SHP77 (cell line): ENCODE data around the gene SH2D4B.

ENCODE experiments used
- DNase-seq, 2 experiments: peaks; one replicate each; lab custom pipeline; 2025; lab: John Stamatoyannopoulos, UW

Gene SH2D4B

DNA sequence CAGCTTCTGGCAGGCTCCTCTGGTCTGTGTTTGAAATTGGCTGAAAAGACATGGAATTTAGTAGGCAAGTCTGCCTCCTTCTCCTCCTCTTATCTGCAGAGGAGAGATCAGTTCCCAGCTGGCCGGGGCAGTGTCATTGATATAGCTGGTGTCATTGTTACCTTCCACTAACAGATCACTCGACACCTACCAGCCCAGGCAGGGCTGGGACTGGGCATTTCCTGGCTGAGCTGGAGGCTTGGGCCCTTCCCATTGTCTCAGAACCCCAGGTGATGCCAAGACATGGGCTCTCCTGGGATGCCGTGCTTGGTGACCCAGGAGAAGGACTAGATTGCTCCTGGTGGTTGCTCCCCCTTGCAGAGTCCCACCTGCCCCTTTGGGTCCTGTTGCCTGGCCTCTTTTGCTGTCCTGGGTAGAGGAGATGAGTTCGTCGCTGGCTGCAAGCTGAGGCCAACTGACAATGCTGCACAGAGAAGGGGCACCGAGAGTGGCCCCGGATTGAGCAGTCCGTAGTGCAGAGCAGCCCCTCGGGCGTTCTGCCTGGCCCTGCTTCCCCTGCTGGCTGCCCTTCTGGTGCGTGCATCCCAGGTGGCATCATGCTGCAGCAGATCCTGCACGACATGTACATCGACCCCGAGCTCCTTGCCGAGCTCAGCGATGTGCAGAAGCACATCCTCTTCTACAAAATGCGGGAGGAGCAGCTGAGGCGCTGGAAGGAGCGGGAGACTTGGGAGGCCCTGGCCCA, at the start of gene SH2D4B:
Gene SH2D4B, plus strand, starts transcription at position 167 of the 745 bp plus-strand sequence. Its CDS starts 430 bp downstream, at position 597.
- DNase-seq, result no peak

DNA sequence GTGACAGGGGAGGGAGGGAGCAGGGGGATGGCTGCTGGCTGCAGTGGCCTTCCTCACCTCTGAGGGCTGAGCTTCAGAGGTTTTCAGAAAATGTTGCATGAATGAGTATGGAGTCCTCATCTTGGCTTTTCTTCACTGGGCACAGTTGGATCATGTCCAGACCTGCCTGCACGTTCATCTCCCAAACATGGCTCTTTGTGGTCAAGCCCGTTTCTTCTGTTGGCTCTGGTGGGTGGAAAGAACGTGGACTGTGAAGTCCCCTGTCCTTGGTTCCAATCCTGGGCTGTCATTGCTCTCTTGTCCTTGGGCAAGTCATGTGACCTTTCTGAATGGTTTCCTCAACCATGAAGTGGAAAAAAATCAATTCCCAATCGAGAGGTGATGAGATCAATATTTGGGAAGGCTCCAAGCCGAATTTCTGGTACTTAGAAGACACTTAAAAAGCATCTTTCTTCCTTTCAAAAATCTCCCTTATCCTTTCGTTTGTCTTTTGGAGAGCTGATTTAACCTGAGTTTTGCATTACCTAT, 49.1 kb upstream of the SH2D4B start:
- no peak for DNase-seq

DNA sequence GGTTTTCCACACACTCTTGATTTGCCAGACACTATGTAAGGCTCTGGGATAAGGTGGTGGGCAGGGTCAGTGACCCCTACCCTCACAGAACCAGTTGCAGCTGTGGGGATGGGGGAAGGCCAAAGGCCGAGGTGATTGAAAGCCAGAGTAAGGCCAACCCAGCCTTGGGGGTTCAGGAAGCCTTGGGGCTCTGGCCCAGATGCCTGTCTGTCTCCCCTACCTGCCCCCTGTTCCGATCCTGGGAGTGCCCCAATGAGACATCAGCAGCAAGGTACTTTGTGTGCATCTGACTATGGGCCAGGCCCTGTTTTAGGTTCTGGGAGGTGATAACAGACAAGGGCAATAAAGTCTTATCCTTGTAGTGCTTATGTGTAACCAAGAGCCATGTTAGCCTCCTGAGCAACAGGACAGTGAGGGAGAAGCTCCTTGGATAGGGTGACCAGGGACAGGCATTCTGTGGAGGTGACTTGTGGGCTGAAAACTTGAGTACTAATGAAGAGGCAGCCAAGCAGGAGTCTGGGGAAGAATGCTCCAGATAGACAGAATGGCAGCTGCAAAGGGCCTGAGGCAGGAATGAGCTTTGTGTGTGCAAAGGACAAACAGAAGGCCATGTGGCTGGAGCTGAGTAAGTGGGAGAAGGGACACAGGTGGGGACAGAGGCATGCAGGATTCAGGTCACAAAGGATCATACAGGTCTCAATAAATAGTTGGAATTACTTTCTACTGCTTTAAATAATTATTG, 48.2 kb upstream of the SH2D4B start:
- no peak for DNase-seq

DNA sequence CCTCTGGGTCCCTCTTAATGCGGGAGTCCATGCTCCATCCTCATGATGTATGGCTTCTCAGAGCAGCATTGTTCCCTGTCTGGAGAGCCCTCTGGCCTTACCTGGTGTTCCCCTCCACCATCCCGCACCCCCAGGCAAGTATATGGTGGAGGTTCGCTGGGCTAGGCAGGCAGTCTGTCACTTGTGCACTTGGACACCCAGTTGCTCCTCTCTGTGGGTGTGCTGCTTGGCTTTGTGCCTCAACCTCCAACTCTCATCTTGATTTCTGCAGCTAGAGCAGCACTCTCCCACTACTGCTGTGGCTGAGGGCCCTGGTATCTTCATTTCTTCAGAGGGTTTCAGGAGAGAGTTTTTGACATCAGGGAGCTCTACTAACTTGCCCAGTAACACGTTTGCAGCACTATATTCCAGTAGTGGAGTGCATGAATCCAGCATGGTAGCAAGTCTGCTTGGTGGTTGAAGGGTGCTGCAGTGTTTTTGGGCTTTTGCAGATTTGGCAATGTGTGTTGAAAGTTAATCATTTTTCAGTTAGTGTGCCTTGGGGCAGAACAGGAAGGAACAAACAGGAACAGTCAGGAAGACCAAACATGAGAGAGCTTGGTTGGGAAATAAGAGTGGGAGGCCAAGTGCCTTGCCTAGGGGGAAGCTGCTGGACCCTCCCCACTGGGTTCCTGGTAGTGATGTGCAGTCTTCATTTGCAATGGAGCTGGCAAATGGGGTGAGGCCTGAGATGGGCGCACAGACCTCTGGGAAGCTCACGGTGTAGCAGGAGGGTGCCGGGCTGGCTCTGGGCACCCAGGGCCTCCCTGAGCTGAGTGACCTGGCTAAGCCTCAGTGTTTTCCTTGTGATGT, 46.2 kb upstream of the SH2D4B start:
- DNase-seq, result no peak

DNA sequence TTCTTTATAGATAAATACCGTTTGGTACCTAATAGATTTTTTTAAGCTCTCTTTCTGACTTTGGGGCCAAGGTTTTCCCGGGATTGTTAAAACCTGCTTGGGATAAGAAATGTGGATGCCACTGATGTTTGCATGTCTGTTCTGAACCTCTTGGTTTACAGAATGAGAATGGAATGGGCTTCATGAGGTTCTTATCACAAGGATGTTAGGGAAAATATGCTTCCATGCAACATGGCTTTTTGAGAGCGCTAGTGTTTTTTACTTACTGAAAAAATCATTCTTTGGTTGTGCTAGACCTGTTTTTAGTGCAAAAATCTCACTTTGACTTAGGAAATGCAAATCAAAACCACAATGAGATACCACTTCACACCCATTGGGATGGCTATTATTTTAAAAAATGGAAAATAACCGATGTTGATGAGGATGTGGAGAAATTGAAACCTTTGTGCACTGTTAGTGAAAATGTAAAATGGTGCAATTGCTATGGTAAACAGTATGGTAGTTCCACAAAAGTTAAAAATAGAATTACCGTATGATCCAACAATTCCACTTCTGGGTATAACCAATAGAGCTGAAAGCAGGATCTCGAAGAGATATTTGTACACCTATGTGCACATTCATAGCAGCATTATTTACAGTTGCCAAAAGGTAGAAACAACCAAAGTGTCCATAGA, 44.7 kb upstream of the SH2D4B start:
- no peak for DNase-seq

DNA sequence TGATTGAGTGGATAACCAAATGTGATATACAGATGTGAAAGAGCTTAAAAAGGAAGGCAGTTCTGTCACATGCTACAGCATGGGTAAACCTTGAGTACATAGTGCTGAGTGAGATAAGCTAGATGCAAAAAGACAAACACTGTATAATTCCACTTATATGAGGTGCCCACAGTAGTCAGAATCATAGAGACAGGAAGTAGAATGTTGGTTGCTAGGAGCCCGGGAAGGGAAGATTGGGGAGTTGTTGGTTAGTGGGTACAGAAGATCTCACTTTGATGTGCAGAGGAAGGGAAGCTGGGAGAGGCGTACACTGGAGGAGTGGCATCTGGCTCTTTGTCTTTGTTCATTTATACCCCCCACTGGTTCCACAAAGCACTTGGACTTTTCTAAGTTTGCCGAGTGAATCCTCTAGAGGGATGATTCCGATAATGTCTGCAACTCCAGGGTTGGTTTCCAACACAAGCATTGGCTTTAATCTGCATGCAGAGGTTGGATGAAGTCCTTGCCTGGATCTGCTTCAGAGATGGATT, 44.1 kb upstream of the SH2D4B start:
- no peak for DNase-seq

DNA sequence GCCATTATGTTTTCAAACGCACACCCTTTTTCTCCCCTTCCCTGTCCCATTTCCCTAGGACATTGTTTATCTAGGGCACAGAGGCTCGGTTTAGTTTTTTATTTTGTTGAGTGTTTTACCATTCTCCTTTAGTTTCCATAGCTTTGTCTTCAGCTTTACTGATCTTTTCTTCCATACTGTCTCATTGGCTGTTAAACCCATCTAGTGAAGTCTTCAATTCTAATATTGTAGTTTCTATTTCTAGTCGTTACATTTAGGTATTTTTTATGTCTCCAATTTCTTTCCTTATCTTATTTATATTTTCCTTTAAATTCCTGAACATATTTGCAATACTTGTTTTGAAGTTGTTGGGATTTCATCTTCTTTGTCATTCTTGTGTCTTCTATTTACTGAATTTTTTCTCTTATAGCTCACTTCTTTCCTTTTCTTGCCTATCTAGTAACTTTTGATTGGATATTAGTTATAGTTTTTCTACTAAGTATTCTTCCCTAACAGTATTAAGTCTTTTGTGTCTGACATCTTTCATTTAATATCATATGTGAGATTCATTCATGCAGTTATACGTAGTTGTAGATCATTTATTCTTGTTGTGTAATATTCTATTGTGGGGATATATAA, 41.0 kb upstream of the SH2D4B start:
- no peak for DNase-seq

DNA sequence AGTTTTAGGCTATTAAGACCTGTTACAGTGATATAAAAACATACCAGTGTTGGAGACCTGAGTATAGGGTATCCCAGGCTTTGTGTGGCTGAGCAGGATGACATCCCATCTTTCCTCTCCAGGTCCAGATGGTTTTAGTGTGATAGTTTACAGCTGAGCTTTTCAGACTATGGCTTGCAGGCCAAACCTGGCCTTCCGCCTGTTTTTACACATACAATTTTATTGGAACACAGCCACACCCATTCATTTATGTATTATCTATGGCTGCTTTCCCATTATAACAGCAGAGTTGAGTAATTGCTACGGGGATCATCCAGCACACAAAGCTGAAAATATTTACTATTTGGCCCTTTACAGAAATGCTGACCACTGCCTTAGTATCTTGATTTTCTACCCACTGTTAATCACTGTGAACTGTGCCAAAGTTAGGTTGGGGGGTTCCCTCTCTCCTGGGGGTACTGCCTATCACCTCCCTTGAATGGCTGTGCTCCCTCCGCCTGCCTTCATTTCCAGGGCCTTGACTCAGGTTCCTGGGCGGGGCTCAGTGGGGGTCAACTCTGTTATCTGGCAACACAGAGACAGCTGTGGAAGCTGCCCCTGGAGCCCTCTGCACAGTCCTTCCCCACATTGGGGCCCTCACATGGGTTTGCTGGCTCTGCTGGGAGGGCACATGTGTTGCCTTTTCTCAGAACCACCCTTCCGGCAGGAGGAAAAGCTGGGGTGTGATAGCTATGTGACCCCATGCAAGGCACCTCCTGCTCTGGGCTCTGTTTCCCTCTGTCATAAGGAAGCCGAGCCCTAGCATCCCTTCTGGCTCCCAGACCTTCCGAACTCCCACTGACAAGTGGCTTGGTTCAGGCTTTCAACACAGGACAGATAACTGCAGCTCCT, 40.3 kb upstream of the SH2D4B start:
- DNase-seq, result no peak

DNA sequence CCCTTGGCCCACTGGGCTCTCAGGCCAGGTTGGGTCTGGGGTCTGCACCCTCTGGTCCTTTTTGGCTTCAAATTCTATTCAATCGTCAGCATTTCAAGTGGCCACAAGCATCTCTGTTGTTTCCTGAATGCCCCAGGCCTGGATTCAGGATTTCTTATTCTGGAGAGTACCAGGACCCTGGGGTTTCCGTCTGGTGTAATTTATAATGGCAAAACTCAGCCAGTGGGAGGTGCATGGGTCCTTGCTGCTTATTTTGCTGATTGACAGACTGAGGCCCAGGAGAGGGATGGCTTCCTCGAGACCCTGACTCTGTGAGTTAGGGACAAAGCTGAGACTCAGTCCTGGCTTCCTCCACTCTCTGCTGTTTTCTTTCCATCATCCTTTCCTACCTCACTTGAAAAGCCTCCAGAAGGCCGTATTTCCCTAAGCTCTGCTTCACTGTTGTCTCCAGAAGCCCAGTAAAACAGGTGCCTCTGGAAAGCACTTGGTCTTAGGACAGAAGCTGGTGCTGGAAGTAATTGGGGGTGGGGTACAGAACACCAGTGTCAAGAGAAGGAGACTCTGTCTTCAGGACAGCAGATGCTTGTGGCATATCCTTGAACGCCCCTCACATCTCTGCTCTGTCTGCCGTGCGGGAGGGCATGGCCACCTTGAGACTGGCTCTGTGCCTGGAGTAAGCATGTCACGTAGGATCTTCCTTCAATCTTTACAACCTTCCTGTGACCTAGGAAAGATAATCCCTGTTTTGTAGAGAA, 39.4 kb upstream of the SH2D4B start:
- no peak for DNase-seq

DNA sequence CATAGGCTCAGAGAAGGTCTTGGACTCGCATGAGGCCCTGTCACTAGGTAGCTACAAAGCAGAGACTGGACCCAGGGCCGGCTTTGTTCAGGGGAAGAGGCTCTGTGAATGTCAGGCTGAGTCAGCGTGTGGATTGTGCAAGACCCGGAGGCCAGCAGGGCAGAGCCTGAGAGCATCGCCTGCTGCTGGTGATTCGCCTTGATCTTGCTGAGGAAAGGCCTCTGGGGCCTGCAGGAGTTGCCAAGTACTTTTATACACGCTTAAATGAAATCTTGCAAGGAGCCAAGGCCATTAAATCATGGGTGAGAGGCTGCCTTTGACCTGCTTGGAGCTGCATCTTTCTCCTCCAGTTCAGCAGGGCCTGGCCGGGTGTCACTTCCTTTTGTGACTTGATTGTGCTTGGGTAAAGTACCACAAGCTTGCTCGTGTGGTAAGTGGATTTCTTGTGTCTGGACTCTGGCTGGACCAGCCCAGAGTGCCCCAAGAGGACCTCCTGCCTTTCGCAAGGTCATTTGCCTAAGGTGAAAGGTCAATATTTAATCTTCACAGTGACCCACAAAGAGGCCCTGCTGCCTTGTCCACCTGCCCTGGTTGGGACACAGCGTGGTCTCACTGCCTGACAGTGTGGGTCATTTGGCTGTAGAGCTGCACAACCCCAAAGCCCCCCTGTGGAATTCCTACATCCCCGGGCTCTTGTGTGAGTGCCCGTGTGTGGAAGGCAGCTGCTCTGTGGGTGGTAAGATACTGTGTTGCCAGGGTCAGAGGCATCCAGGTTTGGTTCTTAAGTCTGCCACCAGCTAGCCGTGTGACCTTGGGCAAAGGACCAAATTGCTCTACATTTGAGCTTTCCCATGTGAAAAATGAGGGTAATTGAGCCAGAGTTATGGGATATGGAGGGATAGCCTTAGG, 38.6 kb upstream of the SH2D4B start:
- no peak for DNase-seq

DNA sequence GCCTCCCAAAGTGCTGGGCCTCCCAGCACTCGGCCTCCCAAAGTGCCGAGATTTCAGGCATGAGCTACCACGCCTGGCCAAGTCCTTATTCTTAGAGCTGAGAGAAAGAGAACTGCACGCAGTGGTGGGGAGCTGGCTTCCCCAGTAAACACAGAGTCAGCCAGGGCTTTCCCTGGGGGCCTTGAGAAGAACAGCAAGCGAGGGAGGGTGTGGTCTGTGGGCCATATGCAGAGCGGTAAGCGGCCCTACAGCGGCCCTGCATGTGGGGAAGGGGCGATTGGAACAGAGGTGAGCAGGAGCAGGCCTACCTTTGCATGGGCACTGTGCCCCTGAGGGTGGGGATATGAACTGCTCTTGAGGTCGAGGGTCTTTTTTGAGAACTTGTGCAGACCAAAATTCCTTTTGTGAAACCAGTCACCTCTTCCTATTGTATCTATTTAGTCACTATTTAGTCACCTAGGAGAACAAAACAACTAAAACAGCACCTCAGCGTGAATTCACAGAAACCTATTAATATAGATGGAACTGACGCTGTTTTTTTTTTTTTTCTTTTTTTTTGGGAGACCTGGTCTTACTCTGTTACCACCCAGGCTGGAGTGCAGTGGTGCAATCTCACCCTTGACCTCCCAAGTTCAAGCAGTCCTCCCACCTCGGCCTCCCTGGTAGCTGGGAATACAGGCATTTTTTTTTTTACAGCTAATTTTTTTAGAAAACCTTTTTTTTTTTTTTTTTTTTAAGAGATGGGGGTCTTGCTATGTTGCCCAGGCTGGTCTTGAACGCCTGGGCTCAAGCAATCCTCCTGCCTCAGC, 36.9 kb upstream of the SH2D4B start:
- DNase-seq, result no peak

DNA sequence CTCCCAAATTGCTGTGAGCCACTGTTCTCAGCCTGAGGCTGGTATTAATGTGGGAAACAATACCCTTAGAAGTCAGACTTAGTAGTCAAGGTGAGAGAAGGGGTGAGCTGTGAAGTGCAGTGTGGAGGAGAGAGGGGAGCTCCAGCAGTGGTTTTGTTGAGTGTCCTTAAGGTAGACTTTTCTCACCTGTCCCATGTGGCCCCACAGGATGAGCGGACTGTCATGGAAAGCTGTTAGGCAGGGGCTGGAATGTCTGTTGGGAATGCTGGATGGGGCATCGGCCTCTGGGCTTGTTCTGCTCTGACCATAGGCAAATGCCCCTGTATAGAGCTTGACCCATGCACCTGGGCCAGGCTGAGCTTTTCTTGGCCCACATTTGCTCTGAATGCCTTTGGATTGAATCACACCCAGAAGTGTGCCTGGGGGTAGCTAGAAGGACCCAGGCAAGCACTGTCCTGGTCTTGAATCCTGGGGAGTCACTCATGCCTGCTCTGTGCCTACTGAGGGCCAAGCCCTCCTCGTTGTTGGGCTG, 36.3 kb upstream of the SH2D4B start:
- DNase-seq, result no peak

DNA sequence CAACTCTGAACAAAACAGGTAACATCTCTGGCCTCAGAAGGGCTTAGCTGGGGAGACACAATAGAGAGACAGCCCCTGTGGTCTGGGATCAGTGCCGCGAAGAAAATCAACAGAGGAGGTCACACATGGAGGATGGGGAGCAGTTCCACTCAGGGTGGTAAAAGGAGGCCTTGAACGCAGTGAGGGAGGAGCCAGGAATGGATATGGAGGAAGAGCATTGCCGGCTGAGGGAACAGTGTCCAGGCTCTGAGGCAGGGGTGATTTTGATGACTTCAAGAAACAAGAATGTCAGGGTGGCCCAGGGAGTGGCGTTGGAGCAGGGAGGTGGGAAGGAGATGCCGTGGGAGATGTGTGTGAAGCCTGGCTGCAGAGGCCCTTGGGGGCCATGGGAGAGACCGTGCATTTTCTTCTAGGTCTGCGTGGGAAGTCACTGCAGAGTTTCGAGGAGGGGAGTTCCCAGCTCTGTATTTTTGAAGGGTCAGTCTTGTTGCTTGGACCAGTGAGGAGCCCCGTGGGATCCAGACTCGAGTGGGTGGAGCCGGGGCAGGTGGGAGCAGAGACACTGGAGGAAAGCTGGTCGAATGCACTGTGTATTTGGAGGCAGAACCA, 35.7 kb upstream of the SH2D4B start:
- no peak for DNase-seq

DNA sequence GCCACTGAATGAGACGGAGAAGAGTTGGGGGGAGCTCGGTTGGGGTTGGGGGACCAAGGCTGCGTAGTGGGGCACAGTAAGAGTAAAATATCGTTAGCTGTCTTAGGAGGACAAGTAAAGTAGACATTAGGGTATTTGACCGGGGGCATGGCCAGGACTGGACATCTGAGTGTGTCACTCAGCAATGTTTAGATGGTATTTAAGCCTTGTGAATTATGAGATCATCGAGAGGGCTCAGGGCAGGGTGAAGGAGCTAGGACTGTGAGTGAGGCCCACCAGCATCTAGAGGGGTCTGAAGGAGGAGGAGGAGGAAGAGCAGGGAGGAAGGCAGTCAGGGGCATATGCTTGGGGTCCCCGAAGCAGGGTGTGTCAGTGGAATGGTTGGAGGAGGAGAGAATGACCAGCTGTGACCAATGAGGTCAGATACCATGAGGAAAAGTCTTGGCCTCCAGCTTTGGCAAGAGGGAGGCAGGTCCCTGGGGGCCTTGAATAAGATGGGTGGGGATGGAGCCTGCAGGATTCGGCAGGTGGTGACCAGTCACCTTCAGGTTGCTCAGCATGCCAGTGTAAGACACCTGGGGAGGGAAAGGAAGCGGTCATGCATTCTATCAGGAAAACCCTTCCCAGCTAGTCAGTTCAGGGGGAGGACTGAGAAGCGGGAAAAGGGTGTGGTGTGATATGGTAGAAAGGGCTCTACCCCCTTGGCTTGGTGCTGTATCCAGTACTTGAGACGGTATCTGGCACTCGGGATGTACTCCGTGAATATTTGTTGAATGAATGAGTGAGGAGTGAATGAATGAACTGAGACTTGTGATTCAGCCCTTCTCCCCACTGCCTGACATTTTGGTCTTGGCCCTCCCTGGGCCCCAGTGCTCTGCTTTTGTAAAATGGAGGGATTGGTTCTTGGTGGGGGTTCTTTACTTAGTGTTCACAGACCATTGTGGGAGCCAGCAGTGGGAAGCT, 34.8 kb upstream of the SH2D4B start:
- no peak for DNase-seq

DNA sequence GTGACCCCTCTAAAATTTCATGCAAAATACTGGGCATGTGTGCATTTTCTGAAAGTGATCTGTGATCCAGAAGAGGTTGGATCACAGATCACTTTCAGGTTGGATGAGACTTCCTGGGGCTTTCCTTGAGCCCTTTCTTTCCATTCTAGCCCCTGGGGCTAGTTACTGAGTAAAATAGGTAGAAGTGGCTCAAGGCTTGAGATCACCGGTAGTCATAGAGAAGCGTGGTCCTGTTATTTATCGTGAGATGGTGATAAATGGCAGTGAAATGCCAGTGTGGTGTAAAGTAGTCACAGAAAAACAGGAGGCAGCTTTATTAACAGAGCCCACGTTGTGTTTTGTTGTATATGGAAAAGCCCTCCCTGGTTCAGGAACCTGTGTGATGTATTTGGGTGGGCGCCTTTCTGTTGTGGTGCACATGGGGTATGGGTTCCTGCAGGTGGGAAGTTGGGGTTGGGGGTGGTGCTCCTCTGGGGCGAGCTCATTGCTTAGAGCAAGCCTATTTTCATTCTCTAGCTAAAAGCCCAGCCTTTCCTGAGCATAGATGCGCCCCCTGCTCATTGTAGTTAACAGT, 34.0 kb upstream of the SH2D4B start:
- DNase-seq, result no peak
